ENCODE results near the gene GATB. TPM values are rescaled to one million over a fixed set of nuclear protein-coding genes. Genes with fewer than 3 reads are reported as not detected.

GATB gene
- total and polyA plus RNA-seq, 2 donors (not counting 1 experiment from before 2014, with no cell fraction given) = 11.6 to 19.2 TPM

- intact Hi-C loops (cut with micrococcal nuclease) = no loop called here
- Mint-ChIP-seq H3K27me3 (no peaks in the 10 kb centered on the region), H3K4me1 (no peaks in the 10 kb centered on the region), H3K9me3 (ENCODE audit: insufficient read depth) (no peaks in the 10 kb centered on the region), H3K4me3 (no peak overlapping the region), H3K27ac (no peak overlapping the region)
- 96% methylated on average over 8 of the region's 9 CpGs for WGBS (ENCODE audit: insufficient coverage)
- POLR2A ChIA-PET = no interaction called here
- Histone ChIP-seq H3K79me2 (ENCODE audit: control insufficient read depth, insufficient read depth, low read length) (no peaks in the 10 kb centered on the region), H3K4me2 (replicated peaks; ENCODE audit: low read depth, low read length, poor library complexity, severe bottlenecking) (no peak overlapping the region), H3K9me3 (ENCODE audit: control extremely low read depth in 1 of 3, control insufficient read depth in 2 of 3, insufficient read depth in 1 of 3, low read length in 2 of 3) (no peaks in the 10 kb centered on the region), H3K27me3 (replicated peaks in 1 of 4; ENCODE audit: control extremely low read depth in 1 of 4, control insufficient read depth in 3 of 4, insufficient read depth in 4 of 4, low read length in 3 of 4) (no peaks in the 10 kb centered on the region), H4K20me1 (ENCODE audit: control insufficient read depth, insufficient read depth, low read length, poor library complexity, severe bottlenecking) (no peaks in the 10 kb centered on the region), H3K9ac (ENCODE audit: low read length) (no peak overlapping the region), H2AFZ (ENCODE audit: insufficient read depth, low read depth, low read length, poor library complexity, severe bottlenecking) (no peak overlapping the region), H3K27ac (ENCODE audit: low read length in 2 of 2) (no peak overlapping the region), H3K36me3 (replicated peaks in 1 of 2; ENCODE audit: control extremely low read depth in 1 of 2, control insufficient read depth in 1 of 2, extremely low read depth in 1 of 2, insufficient read depth in 2 of 2, low read length in 1 of 2) (peaks cover 0 to 11% of the 10 kb centered on the region in 2 experiments), H3K4me3 (ENCODE audit: control extremely low read depth in 1 of 5, extremely low read depth in 1 of 5, insufficient read depth in 1 of 5, low read depth in 2 of 5, low read length in 4 of 5) (no peak overlapping the region), H3K4me1 (ENCODE audit: control insufficient read depth in 2 of 2, insufficient read depth in 2 of 2, low read length in 2 of 2) (no peaks in the 10 kb centered on the region)
- CTCF ChIA-PET = no interaction called here
- TF ChIP-seq, protein P1, sequence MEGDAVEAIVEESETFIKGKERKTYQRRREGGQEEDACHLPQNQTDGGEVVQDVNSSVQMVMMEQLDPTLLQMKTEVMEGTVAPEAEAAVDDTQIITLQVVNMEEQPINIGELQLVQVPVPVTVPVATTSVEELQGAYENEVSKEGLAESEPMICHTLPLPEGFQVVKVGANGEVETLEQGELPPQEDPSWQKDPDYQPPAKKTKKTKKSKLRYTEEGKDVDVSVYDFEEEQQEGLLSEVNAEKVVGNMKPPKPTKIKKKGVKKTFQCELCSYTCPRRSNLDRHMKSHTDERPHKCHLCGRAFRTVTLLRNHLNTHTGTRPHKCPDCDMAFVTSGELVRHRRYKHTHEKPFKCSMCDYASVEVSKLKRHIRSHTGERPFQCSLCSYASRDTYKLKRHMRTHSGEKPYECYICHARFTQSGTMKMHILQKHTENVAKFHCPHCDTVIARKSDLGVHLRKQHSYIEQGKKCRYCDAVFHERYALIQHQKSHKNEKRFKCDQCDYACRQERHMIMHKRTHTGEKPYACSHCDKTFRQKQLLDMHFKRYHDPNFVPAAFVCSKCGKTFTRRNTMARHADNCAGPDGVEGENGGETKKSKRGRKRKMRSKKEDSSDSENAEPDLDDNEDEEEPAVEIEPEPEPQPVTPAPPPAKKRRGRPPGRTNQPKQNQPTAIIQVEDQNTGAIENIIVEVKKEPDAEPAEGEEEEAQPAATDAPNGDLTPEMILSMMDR (IDR thresholded peaks at IDR 0.05) = no peak
- TF ChIP-seq EZH2 (IDR thresholded peaks at IDR 0.05; ENCODE audit: borderline replicate concordance, insufficient read depth, low read depth, low read length, poor library complexity, severe bottlenecking) = no peak
- ATAC-seq (ENCODE audit: low read depth) (no peak), DNase-seq (no peak)
Observed at GRCh38 chr4:151675411-151675971, 85.3 kb downstream of the GATB start.

DNA sequence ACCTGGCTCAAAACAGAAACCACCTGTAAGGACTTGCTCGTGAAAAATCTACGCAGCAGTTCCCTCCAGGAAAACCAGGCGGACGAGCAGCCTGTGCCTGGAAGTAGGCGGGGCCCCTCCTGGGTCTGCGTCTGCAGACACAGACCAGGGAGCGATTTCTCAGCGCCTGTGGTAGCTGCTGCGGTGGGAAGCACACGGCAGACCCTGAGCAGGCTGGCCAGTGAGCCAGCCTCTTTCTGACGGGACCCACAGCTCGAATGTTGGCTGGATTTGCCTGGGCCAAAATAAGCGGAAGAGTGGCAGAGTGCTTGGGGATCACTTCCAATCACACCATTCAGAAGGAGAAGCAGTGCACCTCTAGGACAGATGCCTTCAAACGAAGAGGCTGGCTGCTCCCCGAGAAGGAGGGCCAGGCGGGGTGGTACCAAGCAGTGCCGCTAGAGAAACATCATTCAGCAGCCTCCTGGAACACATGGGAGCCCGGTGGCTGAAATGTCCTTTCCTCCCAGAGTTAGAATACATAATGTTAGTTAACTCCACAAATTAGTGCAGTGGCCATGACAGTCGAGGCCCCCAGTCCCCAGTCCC is 85.9 kb downstream of the GATB start:
- no peak overlapping the region for H3K4me2 ChIP-seq (replicated peaks; ENCODE audit: low read depth, low read length, poor library complexity, severe bottlenecking)
- Mint-ChIP-seq H3K4me3 (no peak overlapping the region), H3K27ac (no peak overlapping the region), H3K4me1 (no peaks in the 10 kb centered on the region), H3K9me3 (ENCODE audit: insufficient read depth) (no peaks in the 10 kb centered on the region), H3K27me3 (no peaks in the 10 kb centered on the region)
- H2AFZ ChIP-seq (ENCODE audit: insufficient read depth, low read depth, low read length, poor library complexity, severe bottlenecking) = no peak overlapping the region
- no peak overlapping the region for H3K9ac ChIP-seq (ENCODE audit: low read length)
- ATAC-seq (ENCODE audit: low read depth) (no peak), DNase-seq (no peak)
- H3K36me3 ChIP-seq (replicated peaks in 1 of 2; ENCODE audit: control extremely low read depth in 1 of 2, control insufficient read depth in 1 of 2, extremely low read depth in 1 of 2, insufficient read depth in 2 of 2, low read length in 1 of 2) = peaks cover 0 to 11% of the 10 kb centered on the region in 2 experiments
- WGBS (ENCODE audit: insufficient coverage) = 94% methylated on average over 19 of the region's 19 CpGs
- intact Hi-C loops (cut with micrococcal nuclease) = no loop called here
- H3K79me2 ChIP-seq (ENCODE audit: control insufficient read depth, insufficient read depth, low read length) = no peaks in the 10 kb centered on the region
- POLR2A ChIA-PET = no interaction called here
- TF ChIP-seq EZH2 (IDR thresholded peaks at IDR 0.05; ENCODE audit: borderline replicate concordance, insufficient read depth, low read depth, low read length, poor library complexity, severe bottlenecking) = no peak
- TF ChIP-seq, protein P1 (IDR thresholded peaks at IDR 0.05) = no peak
- H3K4me1 ChIP-seq (ENCODE audit: control insufficient read depth in 2 of 2, insufficient read depth in 2 of 2, low read length in 2 of 2) = no peaks in the 10 kb centered on the region
- no peaks in the 10 kb centered on the region for H4K20me1 ChIP-seq (ENCODE audit: control insufficient read depth, insufficient read depth, low read length, poor library complexity, severe bottlenecking)
- no peaks in the 10 kb centered on the region for H3K27me3 ChIP-seq (replicated peaks in 1 of 4; ENCODE audit: control extremely low read depth in 1 of 4, control insufficient read depth in 3 of 4, insufficient read depth in 4 of 4, low read length in 3 of 4)
- H3K9me3 ChIP-seq (ENCODE audit: control extremely low read depth in 1 of 3, control insufficient read depth in 2 of 3, insufficient read depth in 1 of 3, low read length in 2 of 3) = no peaks in the 10 kb centered on the region
- H3K4me3 ChIP-seq (ENCODE audit: control extremely low read depth in 1 of 5, extremely low read depth in 1 of 5, insufficient read depth in 1 of 5, low read depth in 2 of 5, low read length in 4 of 5) = no peak overlapping the region
- H3K27ac ChIP-seq (ENCODE audit: low read length in 2 of 2) = no peak overlapping the region
- CTCF ChIA-PET = no interaction called here
